Epithelial cell of umbilical artery (primary cell): ENCODE data around the gene KLK8. TPM values are rescaled to one million over a fixed set of nuclear protein-coding genes. Genes with fewer than 3 reads are reported as not detected.

Experiments used
- total RNA-seq: library from RNA; depleted of rRNA; stranded (reverse); fragments of >200 nt; gene quantifications from 2 replicates; pipeline ENCODE4 v1.2.3, GENCODE V29; 2014

KLK8 gene, protein sequence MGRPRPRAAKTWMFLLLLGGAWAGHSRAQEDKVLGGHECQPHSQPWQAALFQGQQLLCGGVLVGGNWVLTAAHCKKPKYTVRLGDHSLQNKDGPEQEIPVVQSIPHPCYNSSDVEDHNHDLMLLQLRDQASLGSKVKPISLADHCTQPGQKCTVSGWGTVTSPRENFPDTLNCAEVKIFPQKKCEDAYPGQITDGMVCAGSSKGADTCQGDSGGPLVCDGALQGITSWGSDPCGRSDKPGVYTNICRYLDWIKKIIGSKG
- total RNA-seq, result not detected in 2 replicates

DNA sequence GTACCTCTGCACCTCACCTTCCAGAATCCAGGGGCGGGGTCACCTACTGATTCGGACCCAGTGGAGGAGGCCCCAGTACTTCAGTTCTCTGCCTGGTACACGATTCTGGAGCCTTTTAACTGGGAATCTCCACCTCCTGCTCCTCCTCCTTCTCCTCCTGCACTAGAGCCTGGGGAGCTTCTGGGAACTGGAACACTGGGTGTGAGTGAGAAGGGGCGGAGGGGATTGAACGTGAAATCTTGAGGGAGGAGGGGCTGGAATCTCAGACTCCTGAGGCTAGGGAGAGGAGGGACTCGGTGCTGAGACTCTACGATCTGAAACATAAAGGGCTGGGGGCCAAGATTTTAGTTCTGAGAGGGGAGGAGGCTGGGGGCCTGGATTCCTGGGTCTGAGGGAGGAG is at the start of gene KLK8:
Gene KLK8, minus strand, starts transcription at position 90 of the 400 bp plus-strand sequence. CDS start 437 bp downstream, outside the sequence.

GRCh38 chr19:51034704-51035103 is 33.3 kb upstream of the KLK8 start, which contains the start of gene KLK12:
Gene KLK12 (minus strand): TSS chr19:51035002. CDS start chr19:51034621, 381 bp downstream.

GRCh38 chr19:51026554-51026831 is 25.1 kb upstream of the KLK8 start, which contains the start of gene KLK11:
Gene KLK11 (minus strand): TSS chr19:51026616. CDS start chr19:51025631, 985 bp downstream.

GRCh38 chr19:51019544-51019925 is 18.1 kb upstream of the KLK8 start, which contains the start of gene KLK10:
Gene KLK10 (minus strand): TSS chr19:51019709. CDS start chr19:51019130, 579 bp downstream.

GRCh38 chr19:50983625-50984292 is 17.6 kb downstream of the KLK8 start, which contains the start of gene KLK7:
Gene KLK7 (minus strand): TSS chr19:50983917. CDS start chr19:50982399, 1,518 bp downstream.

DNA sequence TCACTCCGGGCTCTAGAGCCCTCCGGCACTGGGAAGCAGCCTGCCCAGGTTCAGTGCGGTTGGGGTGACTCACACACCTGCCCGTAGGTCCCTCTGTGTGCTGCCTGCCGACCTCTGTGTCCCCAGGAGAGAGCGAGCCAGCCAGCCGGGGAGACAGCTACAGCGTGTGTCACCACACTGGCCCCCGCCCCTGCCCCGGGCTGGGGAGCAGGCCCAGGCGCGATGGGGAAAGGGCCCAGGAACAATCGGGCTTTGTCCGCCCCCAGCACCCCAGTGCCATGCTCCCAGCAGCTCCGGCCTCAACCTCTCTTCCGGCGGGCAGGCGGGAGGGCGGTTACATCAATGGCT is 32.0 kb downstream of the KLK8 start, which contains the start of gene KLK6:
Gene KLK6, minus strand, starts transcription at position 179 of the 348 bp plus-strand sequence. CDS start 1,487 bp downstream, outside the sequence.

GRCh38 chr19:50952910-50953309 is 48.5 kb downstream of the KLK8 start, which contains the start of gene KLK5:
Gene KLK5 (minus strand): TSS chr19:50953038. CDS start chr19:50952657, 381 bp downstream.

Other genes starting within 250 kb of the KLK8 start
- gene GPR32, start 231.1 kb downstream of the KLK8 start, total RNA-seq, result not detected in 2 replicates
- not detected in 2 replicates for gene ACP4, start 211.2 kb downstream of the KLK8 start, total RNA-seq
- gene KLK1, start 177.8 kb downstream of the KLK8 start, total RNA-seq, result not detected in 2 replicates
- gene KLK15, start 168.0 kb downstream of the KLK8 start, total RNA-seq, result not detected in 2 replicates
- gene KLK3, start 146.7 kb downstream of the KLK8 start, total RNA-seq, result not detected in 2 replicates
- not detected in 2 replicates for gene KLK2, start 128.2 kb downstream of the KLK8 start, total RNA-seq
- not detected in 2 replicates for gene KLK4, start 90.2 kb downstream of the KLK8 start, total RNA-seq
- gene KLK5, start 48.6 kb downstream of the KLK8 start, total RNA-seq, result not detected in 2 replicates
- gene KLK6, start 32.0 kb downstream of the KLK8 start, total RNA-seq, result 0.32 TPM in 1 of 2 replicates, not detected in the other
- not detected in 2 replicates for gene KLK7, start 17.7 kb downstream of the KLK8 start, total RNA-seq
- not detected in 2 replicates for gene KLK10, start 18.1 kb upstream of the KLK8 start, total RNA-seq
- gene KLK11, start 25.0 kb upstream of the KLK8 start, total RNA-seq, result not detected in 2 replicates
- not detected in 2 replicates for gene KLK12, start 33.4 kb upstream of the KLK8 start, total RNA-seq
- not detected in 2 replicates for gene KLK13, start 63.5 kb upstream of the KLK8 start, total RNA-seq
- gene KLK14, start 81.3 kb upstream of the KLK8 start, total RNA-seq, result under 0.01 TPM in 1 of 2 replicates, not detected in the other
- 9.7 and 10.8 TPM in 2 replicates for gene CTU1, start 106.8 kb upstream of the KLK8 start, total RNA-seq
- gene SIGLEC9, start 123.3 kb upstream of the KLK8 start, total RNA-seq, result not detected in 2 replicates
- gene SIGLEC7, start 140.7 kb upstream of the KLK8 start, total RNA-seq, result not detected in 2 replicates
- not detected in 2 replicates for gene CD33, start 223.5 kb upstream of the KLK8 start, total RNA-seq
- not detected in 2 replicates for gene SIGLECL1, start 249.5 kb upstream of the KLK8 start, total RNA-seq